ENCODE measurements around the gene DENND4A. TPM values are rescaled to one million over a fixed set of nuclear protein-coding genes. Genes with fewer than 3 reads are reported as not detected.

DENND4A gene
- 76.6 TPM for total RNA-seq

DNA sequence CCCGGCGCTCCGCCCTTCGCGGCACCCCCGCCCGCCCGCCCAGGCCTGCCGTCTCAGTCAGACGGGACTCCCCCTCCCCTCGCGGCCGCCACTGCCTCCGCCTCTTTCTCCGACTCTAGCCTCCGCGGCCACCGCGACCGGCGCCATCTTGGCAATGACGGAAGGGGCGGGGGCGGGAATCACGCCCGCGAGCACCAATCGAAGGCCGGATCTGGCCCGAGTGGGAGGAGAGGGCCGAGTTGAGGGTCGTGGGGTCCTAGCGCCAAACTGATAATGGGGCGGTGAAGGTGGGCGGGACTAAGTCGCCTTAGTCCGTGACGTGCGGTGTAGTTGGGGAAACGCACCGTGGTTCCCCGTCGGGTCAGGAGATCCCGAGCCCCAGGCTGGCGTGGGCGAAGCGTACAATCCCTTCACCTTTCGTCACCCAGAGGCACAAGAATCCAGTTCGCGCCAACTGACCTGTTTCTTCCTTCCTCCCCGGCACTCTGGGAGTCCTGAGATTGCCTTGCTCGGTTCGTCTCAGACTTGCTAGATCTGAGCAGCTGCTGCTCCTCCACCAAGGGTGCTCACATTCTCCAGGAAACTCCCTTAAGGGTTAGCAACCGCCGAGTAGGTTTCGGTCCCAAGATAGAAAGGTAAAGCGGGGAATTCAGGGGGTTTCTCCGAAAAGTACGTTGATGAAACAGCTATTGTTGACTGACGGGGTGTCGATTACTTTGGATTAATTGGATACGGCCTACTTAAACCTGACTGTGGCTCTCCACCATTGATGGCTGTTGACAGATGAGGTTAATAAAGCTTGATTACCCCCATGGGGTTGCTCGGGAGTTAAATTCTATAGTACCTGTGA lies at the start of gene DENND4A:
Gene DENND4A (minus strand): TSS at position 156 of the 850 bp plus-strand sequence. CDS start 35,843 bp downstream, outside the sequence.
- peak; percentile 97 for DNase-seq

DNA sequence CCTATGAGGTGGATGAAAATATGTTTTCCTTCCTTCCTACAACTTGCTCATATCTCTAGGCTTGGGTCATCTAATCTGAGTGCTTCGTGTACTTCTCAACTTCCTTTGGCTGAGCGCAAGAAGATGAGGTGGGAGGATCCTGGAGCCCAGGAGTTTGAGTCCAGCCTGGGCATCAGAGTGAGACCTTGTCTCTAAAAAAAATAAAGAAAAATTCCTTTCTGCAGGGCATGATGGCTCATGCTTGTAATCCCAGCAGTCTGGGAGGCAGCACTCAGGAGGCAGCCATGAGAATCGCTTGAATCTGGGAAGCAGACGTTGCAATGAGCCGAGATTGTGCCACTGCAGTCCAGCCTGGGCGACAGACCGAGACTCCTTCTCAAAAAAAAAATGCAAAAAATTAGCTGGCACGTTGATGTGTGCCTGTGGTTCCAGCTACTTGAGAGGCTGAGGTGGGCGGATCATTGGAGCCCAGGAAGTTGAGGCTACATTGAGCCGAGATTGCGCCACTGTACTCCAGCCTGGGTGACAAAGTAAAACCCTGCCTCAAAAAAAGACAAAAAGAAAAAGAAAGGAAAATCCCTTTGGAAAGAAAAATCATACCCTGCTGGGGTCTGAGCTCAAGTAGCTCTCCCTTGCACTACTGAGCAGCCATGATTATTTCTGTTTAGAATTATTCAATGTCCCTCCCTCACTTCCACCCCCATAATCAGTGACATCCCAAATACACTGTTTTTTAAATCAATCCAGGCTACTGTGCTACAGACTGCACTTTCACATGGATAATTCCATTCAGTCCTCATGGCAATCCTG lies 49.2 kb upstream of the DENND4A start:
- peak; percentile 33 for DNase-seq

DNA sequence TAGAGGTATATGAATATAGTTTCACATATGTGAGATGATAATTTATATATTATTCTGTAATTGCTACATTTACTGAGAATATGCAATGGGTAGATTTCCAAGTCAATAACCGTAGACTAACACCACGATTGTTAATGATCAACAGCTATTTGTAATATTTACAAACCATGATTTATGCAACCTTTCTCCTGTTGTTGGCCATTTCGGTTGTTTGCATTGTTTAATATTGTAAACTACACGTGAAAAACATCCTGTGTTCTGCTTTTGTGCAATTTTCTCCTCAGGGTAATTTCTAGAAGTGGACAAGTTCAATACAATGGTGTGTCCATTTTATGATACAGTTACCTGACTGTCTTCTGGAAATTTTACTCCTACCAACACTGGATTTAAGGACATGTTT lies 47.9 kb upstream of the DENND4A start:
- no peak for DNase-seq

DNA sequence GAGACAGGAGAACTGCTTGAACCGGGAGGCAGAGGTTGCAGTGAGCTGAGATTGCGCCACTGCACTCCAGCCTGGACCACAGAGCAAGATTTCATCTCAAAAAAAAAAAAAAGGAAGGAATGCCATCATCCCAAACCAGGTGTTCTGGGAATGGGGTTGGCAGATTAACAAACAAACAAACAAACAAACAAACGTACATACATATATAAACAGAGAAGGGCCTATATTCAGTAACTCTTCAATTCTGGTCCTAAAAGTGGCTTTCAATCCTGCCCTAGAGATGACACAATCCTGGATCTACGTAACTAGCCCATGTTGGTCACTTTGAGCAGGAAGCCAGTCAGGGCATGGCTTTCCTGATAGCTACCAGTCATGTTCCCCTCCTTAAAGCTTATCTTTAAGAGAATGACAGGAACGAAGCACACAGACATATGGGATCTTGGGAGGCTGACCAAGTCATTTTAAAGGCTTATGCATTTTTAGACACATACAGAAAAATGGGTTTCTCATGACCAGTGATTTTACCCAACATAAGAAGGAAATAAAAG lies 47.3 kb upstream of the DENND4A start:
- no peak for DNase-seq

DNA sequence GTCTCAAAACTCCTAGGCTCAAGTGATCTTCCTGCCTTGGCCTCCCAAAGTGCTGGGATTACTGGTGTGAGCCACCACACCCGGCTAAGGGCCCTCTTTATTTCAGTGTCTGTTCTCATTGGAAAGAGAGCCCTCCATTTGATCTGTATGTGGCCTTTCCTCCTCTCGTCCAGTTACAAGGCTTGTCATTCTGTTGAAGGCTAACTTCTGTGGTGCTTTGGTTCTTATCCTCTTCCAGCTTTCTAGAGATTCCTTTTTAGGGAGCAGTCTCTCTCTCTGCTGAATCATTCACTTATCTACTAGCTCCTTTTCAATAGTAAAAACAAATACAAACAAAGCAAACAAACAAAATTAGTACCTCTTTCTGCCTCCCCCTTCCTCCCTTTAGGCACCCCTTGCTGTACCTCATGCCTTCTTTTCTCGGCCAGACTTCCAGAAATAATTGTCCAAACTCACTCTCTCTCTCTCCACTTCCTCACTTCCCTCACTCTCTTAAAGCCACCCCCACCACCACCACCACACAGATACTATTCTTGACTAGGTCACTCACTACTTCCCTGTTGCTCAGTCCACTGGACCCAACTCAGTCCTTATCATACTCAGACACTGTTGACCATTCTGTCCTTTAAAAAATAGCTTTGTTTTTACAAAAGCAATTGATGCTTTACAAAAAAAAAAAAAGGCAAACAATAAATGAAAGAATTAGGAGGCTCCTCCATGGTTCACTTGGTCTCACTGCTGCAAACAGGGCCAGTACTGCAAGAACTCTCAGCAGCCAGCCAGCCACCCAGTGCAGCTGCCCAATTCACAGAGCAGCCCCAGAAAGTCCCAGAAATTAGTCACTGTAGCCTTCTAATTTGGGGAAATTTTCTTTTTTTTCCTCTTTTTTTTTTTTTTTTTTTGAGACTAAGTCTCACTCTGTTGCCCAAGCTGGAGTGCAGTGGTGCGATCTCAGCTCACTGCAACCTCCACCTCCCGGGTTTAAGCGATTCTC lies 45.5 kb upstream of the DENND4A start:
- no peak for DNase-seq

DNA sequence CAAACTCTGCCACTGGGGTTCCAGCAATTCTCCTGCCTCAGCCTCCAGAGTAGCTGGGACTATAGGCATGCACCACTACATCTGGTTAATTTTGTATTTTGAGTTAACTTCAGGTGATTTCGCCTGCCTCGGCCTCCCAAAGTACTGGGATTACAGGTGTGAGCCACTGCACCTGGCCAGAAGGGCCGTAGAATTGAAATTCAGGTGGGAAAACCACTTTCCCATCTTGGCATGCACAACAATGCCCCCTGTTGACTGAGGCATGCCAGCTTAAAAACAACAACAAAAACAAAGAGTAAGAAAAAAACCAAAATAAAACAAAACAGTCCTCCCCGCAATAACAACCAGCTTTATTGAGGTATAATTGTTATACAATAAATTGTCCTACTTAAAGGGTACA lies 44.6 kb upstream of the DENND4A start:
- DNase-seq = no peak

DNA sequence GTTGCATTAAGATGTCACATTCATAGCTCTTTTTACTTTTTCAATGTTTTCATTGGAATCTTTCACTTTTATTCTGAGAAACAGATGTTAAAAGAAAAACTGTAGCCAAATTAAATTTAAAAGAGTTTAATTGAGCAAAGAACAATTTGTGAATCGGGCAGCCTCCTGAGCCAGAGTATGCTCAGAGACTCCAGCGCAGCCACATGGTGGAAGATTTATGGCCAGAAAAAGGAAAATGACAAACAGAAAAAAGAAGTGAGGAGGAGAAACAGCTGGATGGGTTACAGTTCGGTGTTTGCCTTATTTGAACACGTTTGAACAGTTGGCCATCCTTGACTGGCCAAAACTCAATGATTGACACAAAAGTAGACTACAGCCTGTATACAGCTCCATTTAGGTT lies 43.4 kb upstream of the DENND4A start:
- no peak for DNase-seq

DNA sequence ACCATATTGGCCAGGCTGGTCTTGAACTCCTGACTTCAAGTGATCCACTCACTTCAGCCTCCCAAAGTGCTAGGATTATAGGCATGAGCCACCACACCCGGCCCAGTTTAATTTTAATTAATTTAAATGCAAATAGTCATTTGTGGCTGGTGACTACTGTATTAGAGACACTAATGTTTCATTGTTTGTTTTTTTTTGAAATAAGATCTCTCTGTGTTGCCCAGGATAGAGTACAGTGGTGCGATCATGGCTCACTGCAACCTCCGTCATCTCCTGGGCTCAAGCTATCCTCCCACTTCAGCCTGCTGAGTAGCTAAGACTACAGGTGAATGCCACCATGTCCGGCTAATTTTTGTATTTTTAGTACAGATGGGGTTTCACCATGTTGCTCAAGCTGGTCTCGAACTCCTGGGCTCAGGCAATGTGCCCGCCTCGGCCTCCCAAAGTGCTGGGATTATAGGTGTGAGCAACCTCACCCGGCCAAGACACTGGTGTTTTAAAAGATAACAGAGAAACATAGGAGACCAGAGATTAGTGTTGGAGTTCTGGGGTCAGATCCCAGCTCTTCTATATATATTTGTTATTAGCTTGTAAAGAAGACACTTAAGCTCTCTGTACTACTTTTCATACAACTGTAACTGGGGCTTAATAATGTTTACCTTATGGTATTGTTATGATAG lies 42.6 kb upstream of the DENND4A start:
- DNase-seq = no peak

DNA sequence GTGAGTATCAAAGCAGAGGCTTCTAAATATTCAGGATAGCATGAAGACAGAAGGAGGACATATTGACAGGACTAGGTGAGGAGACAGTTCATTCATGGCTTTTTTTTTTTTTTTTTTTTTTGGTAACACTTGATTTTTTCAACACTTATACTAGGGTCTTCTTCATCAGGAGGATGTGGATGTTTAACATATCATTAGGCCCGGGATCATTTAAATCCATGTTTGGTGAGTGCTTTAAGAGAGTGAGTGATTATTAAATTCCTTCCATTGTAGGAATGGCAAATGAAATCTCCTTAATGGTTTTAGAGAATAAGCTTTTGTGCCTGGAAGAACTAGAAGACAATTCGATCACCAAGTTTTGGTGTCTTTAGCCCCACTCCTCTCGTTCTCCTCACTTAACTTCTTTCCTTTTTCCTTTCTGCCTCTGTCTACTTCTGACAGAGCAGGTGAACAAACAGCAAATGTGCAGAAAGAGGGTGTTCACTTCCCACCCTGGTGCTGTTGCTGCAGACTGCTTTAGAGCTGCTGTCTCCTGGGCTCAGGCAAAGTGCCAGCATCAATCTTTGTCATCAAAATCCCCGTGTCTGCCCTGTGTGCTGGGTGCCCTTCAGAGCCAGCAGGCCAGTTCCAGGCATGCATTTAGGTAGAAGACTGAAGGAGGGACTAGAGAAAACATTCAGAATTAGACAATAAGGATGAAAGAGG lies 41.6 kb upstream of the DENND4A start:
- DNase-seq = no peak

DNA sequence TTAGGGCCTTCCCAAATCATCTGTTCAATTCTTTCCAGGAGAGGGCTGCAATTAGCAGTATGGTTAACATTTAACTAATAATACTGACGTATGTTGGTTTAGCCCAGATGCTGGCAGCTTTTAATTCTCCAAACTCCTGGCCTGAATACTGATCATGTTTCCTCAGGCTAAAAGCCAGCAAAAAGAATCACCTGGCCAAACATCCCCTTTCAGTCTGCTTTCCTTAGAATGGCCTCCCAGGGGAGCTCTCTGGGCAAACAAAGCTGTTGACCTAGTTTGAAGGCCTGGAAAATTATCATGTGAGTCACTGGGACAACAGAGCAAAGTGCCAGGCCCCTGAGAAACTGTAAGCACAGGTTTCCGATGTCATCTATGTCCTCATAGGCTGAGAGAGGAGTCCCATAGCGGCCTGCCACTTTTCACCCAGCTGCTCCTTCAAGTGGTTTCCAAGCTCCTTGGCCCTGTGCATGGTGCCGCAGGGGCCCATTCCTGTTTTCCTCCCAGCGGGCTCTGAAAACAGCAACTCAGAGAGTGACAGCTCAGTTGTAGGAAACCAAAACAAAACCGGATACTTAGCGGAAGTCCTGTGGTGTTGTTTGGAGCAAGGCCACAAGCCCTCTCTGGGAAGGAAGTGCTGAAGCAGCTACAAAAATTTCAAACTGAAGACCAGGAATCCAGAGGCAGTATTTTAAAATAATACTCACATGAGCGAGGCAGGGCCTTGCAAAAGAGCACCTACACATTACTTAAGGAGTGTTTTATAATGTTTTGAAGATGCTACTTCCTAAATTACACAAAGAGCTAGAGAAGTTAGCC lies 40.7 kb upstream of the DENND4A start:
- DNase-seq = peak; percentile 63

DNA sequence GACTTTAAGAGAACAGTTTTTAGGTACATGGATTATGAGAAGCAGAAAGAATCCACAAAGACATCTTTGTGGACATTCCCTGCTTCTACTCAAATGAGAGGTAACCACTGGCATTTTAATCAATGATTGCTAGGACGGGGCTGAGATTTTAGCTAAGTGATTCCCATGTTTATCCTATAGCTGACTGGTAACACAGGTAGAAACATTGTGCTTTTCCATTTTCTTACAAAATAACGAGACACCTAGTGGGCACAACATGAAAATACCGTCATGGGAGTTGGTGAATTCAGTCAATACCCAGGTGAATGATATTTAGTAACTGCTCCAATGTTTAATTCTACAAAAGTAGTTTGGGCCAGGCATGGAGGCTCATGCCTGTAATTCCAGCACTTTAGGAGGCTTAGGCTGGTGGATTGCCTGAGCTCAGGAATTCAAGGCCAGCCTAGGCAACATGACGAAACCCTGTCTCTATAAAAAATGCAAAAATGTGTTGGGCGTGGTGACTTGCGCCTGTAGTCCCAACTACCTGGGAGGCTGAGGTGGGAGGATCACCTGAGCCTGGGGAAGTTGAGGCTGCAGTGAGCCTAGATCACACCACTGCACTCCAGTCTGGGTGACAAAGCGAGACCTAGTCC lies 37.2 kb upstream of the DENND4A start:
- DNase-seq = no peak

DNA sequence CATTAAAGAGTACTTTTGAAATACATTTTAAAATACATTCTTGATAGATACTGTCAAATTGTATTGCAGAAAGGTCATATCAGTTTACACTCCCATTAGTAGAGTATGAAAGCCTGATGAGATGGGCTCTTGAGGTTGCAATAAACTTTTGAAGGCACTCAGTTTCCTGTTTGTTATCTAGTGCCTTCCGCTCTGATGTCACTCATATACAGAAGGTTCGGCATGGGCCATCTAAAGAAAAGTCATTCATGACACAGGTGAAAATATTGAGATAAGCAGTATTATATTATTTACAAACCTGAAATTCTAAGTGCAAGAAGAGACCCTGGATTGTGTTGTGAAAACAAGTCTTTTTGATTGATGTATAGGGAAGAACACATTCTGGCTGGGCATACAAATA lies 36.5 kb upstream of the DENND4A start:
- DNase-seq = no peak

DNA sequence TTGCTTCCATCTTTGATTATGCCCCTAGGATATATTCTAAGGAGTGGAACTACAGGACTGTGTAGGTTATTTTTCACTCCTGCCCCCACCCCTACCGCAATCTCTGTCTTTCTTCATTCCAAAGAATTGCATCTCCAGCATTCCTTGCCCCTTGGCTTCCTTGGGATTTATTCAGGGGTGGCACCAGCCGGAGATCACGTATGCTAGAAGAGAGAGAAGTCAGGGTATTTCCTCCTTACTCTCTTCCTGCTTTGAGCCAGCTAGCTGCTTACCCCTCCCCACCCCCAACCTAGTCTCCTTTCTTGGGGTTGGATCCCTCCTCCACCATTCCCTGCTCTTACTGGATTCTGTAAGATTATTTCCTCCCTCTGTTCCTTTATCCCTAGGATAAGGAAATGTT lies 35.0 kb upstream of the DENND4A start:
- DNase-seq = no peak

DNA sequence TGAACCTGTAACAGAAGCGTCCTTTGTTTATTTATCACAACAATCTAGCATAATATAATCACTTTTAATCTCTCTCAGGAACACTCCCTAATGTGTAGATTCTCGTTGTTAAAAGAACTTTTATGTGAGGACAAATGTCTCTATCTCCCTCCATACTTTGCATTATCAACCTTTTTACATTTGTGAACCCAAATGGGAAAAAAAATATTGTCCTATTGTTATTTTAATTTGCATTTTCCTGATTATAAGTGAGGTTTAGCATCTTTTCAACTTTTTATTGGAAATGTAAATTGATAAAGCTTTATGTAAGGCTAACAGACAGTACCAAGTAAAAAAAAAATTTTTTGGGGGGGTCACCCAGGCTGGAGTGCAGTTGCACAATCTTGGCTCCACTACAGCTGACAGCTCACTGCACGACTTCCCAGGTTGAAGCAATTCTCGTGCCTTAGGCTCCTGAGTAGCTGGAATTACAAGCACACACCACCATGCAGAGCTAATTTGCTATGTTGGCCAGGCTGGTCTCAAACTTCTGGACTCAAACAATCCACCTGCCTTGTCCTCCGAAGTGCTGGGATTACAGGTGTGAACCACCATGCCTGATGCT lies 33.0 kb upstream of the DENND4A start:
- no peak for DNase-seq

DNA sequence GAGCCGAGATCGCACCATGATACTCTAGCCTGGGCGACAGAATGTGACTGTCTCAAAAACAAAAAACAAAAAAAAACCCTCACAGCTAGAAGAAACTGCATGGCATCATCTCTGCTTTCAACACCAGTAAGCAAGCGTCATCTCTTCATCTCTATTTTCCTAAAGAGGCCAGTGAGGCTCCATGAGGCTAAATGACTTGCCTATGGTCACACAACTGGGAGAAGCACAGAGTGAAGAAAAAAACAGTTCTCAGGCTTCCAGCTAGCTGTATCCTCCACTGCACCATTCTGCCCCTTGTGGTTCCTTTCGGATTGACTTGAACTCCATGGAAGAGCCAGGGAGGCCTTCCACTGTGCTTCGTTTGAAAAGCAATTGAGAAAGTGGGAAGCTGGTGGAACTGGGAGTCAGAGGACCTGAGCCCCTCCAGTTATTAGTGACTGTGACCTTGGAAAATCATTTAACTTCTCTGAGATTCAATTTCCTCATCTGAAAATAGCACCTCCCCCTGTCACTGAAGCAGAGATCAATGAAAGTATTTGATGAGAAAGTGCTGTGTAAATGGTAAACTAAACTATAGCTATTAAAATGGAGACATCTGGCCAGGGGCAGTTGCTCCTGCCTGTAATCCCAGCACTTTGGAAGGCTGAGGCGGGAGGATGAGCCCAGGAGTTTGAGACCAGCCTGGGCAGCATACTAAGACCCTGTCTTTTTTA lies 32.1 kb upstream of the DENND4A start:
- DNase-seq = peak; percentile 36

DNA sequence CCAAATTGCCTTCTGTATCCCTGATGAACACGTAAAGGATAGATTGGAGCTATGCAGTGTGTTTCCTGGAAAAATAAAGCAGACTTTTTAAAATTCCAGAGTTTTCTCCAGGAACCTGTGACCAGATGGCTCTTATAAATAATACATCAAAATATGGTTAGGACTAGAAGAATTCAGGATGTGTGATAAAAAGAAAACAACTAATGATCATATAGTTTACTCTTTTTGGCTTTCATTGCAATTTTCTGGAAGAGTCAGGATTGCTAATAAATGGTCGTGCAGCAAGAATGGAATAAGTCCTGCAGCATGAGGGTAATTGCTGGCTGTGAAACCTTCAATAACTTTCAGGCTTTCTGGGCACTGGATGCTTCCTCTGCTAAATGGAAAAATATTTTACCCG lies 30.2 kb upstream of the DENND4A start:
- no peak for DNase-seq

DNA sequence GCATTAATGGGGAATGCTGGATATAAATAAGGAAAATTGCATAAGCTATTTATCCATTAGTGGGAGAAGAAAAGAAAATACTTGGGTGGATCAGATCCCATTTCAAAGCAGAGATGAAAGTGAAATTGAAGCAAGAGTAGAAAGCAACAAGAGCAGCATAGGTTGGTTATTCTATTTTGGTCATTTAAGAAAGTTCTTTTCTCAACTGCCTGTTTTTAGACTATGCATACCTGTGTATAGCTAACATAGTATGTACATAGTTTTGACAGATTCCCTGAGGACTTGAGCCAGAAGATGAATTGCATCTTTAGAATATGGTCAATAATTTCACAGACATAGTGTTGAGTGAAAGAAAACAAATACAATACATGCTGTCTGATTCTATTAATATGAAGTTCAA lies 29.0 kb upstream of the DENND4A start:
- no peak for DNase-seq

DNA sequence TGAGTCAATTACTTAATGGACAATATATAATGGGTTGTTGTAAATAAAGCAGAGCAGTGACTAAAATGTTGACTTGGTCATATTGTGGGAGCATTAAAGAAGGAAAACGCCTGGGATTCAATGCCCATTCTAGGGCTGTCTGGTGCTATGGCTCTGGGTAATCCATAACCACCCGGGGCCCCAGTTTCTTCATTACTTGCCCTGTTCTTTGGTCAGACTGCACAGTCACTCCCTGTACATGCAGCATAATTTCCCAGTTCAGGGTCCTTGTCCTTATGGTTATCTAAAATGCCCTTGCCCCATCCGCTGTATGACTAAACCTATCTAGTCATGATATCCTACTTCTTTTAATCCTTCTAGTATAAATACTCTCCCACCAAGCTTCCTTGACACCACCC lies 27.5 kb upstream of the DENND4A start:
- DNase-seq = no peak
